ENCODE data around the gene CIB2.

DNA sequence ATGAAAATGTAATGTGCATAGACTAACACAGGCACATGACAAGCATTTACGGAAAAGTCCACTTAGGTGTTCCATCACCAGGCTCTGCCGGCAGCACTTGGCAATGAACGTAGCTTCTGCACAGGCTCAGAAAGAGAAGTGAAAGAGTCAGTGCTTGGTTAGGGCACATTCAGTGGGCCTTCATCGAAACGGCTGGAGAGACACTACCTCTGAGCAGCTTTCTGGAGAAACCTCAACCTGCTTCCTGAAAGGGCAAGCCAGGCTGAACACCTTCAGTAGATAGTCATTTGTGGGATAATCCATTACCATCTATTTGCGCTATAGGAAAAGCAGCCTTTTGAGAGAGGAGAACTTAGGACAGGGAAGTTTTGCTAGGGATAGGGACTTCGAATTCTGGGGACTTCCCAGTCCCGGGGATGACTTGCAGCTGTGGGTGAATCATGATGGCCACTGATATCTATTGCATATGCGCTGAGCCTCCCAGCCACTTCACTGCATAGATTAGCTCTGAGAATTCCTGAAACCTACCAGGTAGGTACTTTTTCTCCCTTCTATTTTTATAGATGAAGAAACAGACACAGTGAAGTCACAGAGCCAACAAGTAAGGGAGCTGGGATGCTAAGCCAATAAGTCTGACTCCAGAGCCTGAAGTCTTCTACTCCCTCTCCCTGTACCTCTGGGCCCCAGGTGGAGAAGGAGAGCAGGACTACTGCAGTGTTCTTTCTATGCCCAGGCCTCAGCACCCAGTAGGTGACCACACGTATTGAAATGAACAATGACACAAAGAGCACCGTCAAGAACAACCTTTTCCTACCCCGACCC lies 43.1 kb downstream of the CIB2 start:
- TF ChIP-seq, protein P1, sequence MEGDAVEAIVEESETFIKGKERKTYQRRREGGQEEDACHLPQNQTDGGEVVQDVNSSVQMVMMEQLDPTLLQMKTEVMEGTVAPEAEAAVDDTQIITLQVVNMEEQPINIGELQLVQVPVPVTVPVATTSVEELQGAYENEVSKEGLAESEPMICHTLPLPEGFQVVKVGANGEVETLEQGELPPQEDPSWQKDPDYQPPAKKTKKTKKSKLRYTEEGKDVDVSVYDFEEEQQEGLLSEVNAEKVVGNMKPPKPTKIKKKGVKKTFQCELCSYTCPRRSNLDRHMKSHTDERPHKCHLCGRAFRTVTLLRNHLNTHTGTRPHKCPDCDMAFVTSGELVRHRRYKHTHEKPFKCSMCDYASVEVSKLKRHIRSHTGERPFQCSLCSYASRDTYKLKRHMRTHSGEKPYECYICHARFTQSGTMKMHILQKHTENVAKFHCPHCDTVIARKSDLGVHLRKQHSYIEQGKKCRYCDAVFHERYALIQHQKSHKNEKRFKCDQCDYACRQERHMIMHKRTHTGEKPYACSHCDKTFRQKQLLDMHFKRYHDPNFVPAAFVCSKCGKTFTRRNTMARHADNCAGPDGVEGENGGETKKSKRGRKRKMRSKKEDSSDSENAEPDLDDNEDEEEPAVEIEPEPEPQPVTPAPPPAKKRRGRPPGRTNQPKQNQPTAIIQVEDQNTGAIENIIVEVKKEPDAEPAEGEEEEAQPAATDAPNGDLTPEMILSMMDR (optimal IDR thresholded peaks at IDR 0.05 in 1 of 3, IDR thresholded peaks at IDR 0.05 in 1 of 3, conservative IDR thresholded peaks at IDR 0.05 in 1 of 3; ENCODE audit: extremely low read depth in 1 of 3, insufficient read depth in 2 of 3, low read length in 3 of 3) = no peak
- TF ChIP-seq EZH2 (IDR thresholded peaks at IDR 0.05; ENCODE audit: low read length) = no peak

All from keratinocyte (primary cell).